HepG2 (cell line): Measurements from ENCODE around the gene TDRD6.

Experiments
- ELF1 ChIP-seq: sonication (generic); formaldehyde crosslinking; IDR thresholded peaks from 2 replicates; pipeline ENCODE4 v1.4.0; 2020; ENCODE audit warnings: missing genetic modification reagents
- HCFC1 ChIP-seq: fragments of 150-350 bp; IDR thresholded peaks from 2 replicates; pipeline ENCODE4 v1.6.1; 2014; ENCODE audit warnings: low read depth, low read length
- HMG20A ChIP-seq: IDR thresholded peaks from 2 replicates; pipeline ENCODE4 v1.6.1; 2016; ENCODE audit warnings: borderline replicate concordance
- NFIC ChIP-seq: IDR thresholded peaks from 2 replicates; pipeline ENCODE4 v1.6.1; 2012; ENCODE audit warnings: mild to moderate bottlenecking, low read length, inconsistent platforms
- SSRP1 ChIP-seq: IDR thresholded peaks from 2 replicates; pipeline ENCODE4 v1.6.1; 2016; ENCODE audit warnings: control low read depth
- ZC3H4 ChIP-seq: sonication (generic); formaldehyde crosslinking; IDR thresholded peaks from 2 replicates; pipeline ENCODE4 v1.4.0; 2020; ENCODE audit warnings: missing genetic modification reagents, borderline replicate concordance
- ZFX ChIP-seq: sonication (generic); formaldehyde crosslinking; IDR thresholded peaks from 2 replicates; pipeline ENCODE4 v1.4.0; 2020; ENCODE audit warnings: mild to moderate bottlenecking, low read depth, missing genetic modification reagents, moderate library complexity
- ZNF646 ChIP-seq: sonication (generic); formaldehyde crosslinking; IDR thresholded peaks from 2 replicates; pipeline ENCODE4 v1.9.0; 2021; ENCODE audit warnings: mild to moderate bottlenecking, missing genetic modification reagents

GRCh38 chr6:46652603-46653438, 34.9 kb upstream of the TDRD6 start, which contains the start of the genes CYP39A1 and SLC25A27:
- TF ChIP-seq NFIC (no peak), HCFC1 (peak; percentile 74), ZC3H4 (no peak), ZNF646 (CRISPR knock-in tag) (no peak), ELF1 (CRISPR knock-in tag) (peak; percentile 50; the same call in 1 of the 2 replicates), ZFX (CRISPR knock-in tag) (no peak), SSRP1 (CRISPR knock-in tag) (no peak), HMG20A (CRISPR knock-in tag) (no peak)
